ENCODE data around the gene AATF. TPM values are rescaled to one million over a fixed set of nuclear protein-coding genes. Genes with fewer than 3 reads are reported as not detected.

The AATF gene
- total RNA-seq, 4 donors from 2014 or later, result 26.5 to 36.2 (median 30.1) TPM

DNA sequence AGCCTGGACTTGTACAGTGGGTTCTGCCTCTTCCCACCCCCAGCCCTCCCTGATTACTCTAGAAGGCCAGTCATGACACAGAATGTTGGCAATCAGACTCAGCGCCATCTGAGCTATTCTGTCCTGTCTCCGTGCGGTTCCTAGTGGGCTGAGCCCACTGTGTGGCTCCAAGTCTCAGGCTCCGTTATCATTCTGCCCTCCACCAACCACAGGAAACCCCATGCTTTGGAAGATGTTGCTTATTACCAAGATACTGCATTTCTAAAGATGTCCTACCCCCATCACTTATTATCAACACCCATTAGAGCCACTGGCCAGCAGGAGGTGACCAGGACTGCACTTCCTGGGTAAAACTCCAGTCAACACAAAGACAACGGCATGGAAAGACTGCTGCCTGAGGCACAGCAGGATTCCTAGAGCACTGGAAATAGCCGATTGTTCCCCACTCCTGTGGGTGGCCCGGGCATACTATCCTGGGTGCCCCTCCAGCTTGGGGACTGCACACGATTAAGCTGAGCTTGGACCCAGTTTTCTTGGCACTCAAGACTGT lies 133.6 kb downstream of the AATF start:
- H3K27me3 ChIP-seq, result no peaks in the 10 kb centered on the region
- TF ChIP-seq POLR2A (IDR thresholded peaks at IDR 0.05), result no peak
- TF ChIP-seq, protein P1, sequence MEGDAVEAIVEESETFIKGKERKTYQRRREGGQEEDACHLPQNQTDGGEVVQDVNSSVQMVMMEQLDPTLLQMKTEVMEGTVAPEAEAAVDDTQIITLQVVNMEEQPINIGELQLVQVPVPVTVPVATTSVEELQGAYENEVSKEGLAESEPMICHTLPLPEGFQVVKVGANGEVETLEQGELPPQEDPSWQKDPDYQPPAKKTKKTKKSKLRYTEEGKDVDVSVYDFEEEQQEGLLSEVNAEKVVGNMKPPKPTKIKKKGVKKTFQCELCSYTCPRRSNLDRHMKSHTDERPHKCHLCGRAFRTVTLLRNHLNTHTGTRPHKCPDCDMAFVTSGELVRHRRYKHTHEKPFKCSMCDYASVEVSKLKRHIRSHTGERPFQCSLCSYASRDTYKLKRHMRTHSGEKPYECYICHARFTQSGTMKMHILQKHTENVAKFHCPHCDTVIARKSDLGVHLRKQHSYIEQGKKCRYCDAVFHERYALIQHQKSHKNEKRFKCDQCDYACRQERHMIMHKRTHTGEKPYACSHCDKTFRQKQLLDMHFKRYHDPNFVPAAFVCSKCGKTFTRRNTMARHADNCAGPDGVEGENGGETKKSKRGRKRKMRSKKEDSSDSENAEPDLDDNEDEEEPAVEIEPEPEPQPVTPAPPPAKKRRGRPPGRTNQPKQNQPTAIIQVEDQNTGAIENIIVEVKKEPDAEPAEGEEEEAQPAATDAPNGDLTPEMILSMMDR (IDR thresholded peaks at IDR 0.05), result no peak
- TF ChIP-seq EP300 (IDR thresholded peaks at IDR 0.05), result no peak

DNA sequence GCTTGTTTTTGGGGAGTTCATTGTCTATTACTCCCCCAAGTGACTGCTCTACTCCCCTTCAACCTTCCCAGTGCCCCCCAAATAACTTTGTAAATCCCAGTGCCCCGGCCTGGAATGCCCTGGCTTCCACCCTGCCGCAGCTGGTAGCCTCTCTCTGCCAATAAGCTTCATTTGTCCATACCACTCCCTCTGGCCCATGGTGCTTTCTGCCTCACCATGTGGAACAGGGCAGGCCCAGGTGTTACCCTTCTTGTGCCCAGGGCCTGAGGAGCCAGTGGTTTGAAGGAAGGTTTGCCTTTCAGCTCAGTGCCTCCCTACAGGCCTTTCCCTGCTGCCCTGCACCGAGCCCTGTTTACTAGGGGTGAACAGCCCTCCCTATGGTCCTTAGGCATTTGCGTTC lies 134.2 kb downstream of the AATF start:
- Histone ChIP-seq H3K27ac (no peak overlapping the region), H3K4me3 (no peak overlapping the region), H3K9me3 (peaks cover 0 to 15% (median 2%) of the 10 kb centered on the region in 4 donors), H3K36me3 (peaks cover 0 to 35% (median 3%) of the 10 kb centered on the region in 3 donors), H3K27me3 (no peaks in the 10 kb centered on the region), H3K4me1 (no peaks in the 10 kb centered on the region)
- TF ChIP-seq, protein P1 (IDR thresholded peaks at IDR 0.05), result no peak
- TF ChIP-seq POLR2A (IDR thresholded peaks at IDR 0.05), result no peak
- TF ChIP-seq EP300 (IDR thresholded peaks at IDR 0.05), result no peak
- WGBS, 2 donors, result 63 to 73% methylated on average over 4 of the region's 4 CpGs
- no peak for DNase-seq (ENCODE audit: low spot score in 2 of 2)

More for the DNA sequence above, 133.6 kb downstream of the AATF start:
- H3K27ac ChIP-seq, result no peak overlapping the region
- peaks cover 0 to 29% (median 3%) of the 10 kb centered on the region in 3 donors for H3K36me3 ChIP-seq
- DNase-seq (ENCODE audit: low spot score in 2 of 2), result no peak
- no peak overlapping the region for H3K4me3 ChIP-seq
- WGBS, 2 donors, result 72 to 74% methylated on average over 8 of the region's 8 CpGs
- peaks cover 0 to 15% (median 2%) of the 10 kb centered on the region in 4 donors for H3K9me3 ChIP-seq
- no peaks in the 10 kb centered on the region for H3K4me1 ChIP-seq

DNA sequence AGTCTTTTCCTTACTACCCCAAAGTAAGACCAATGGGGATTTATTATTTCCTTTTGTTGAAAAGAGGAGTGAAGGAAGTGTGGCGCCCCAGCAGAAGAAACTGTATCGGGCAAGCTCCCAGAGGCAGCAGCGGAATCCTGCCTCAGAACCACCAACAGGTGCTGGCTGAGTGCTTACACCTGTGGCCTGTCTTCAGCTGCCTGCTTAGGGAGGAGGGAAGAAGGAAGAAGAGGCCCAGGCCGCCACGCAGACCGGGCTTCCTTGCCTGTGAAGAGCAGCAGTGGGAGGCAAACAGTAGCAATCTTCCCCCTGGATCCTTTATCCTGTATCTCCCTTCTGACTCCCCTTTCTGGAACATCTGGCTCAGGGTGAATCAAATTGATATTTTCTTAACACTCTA lies 134.7 kb downstream of the AATF start:
- no peak for TF ChIP-seq POLR2A (IDR thresholded peaks at IDR 0.05)
- no peak for TF ChIP-seq EP300 (IDR thresholded peaks at IDR 0.05)
- TF ChIP-seq, protein P1 (IDR thresholded peaks at IDR 0.05), result no peak
- H3K36me3 ChIP-seq, result peaks cover 0 to 40% (median 3%) of the 10 kb centered on the region in 3 donors
- H3K27me3 ChIP-seq, result no peaks in the 10 kb centered on the region
- 72 to 79% methylated on average over 6 of the region's 6 CpGs for WGBS, 2 donors
- no peak overlapping the region for H3K27ac ChIP-seq
- H3K9me3 ChIP-seq, result peaks cover 0 to 13% (median 2%) of the 10 kb centered on the region in 4 donors
- DNase-seq (ENCODE audit: low spot score in 2 of 2), result no peak
- no peaks in the 10 kb centered on the region for H3K4me1 ChIP-seq
- H3K4me3 ChIP-seq, result no peak overlapping the region

DNA sequence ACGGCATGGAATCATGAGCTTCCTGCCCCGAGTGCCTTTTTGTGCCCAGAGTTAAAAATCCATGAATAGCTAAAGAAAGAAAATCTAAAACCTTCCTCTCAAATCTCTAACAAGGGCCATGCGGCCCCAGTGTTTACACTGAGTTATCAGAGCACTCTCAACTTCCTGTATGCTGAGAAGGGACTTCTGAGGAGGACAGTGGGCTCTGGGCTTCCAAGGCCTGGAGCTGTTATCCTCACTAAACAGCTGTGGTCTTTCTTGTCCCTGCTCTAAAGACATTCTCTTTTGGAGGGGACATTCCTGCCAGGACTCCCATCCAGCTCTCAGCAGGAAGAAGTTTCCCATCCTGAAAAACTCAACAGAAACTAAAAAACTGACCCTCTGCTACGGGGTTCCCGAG lies 135.6 kb downstream of the AATF start:
- Histone ChIP-seq H3K4me3 (no peak overlapping the region), H3K27me3 (no peaks in the 10 kb centered on the region), H3K9me3 (peaks cover 0 to 4% (median under 1%) of the 10 kb centered on the region in 4 donors), H3K36me3 (peaks cover 0 to 49% (median 3%) of the 10 kb centered on the region in 3 donors), H3K4me1 (peaks cover 0 to 4% (median 0%) of the 10 kb centered on the region in 4 donors), H3K27ac (no peak overlapping the region)
- WGBS, 2 donors, result 85 to 90% methylated on average over 5 of the region's 5 CpGs
- no peak for DNase-seq (ENCODE audit: low spot score in 2 of 2)
- TF ChIP-seq POLR2A (IDR thresholded peaks at IDR 0.05) (no peak), EP300 (IDR thresholded peaks at IDR 0.05) (no peak)

DNA sequence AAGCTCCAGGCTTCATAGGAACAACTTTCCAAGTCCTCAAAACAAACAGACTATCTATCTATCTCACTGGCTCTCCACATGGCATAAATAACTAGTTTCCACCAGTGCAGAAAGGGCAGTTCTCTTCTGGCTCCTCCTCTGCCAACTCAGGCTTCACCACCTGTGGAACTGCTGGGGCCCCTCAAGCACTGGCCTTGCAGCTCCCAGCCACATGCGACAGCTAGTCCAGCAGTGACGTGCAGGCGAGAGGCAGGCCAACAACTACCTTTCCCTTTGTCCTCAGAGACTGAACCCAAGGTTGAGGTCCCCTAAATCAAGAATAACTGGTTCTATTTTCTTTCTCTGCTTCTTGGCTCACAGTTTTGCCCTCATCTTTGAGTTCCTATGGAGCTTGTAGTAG lies 137.6 kb downstream of the AATF start:
- DNase-seq (ENCODE audit: low spot score in 2 of 2), result no peak
- no peaks in the 10 kb centered on the region for H3K27me3 ChIP-seq
- H3K36me3 ChIP-seq, result peaks cover 0 to 62% (median 3%) of the 10 kb centered on the region in 3 donors
- H3K27ac ChIP-seq, result no peak overlapping the region
- TF ChIP-seq POLR2A (IDR thresholded peaks at IDR 0.05), result no peak
- no peak for TF ChIP-seq EP300 (IDR thresholded peaks at IDR 0.05)
- TF ChIP-seq, protein P1 (IDR thresholded peaks at IDR 0.05), result no peak
- peaks cover 0 to 8% (median 0%) of the 10 kb centered on the region in 4 donors for H3K4me1 ChIP-seq
- no peak overlapping the region for H3K4me3 ChIP-seq
- H3K9me3 ChIP-seq, result no peaks in the 10 kb centered on the region
- 94% methylated on average over 3 of the region's 3 CpGs for WGBS, 2 donors

All from tibial nerve (tissue), 4 donors.